Activated naive CD4-positive, alpha-beta T cell treated with anti-CD3 and anti-CD28 coated beads, Interleukin-2, amount 10 ng/mL, durations not matched to agents 7 days and 5 days (primary cell): ENCODE measurements around the gene IGSF9B.

Experiments
- CTCF ChIA-PET: fragments of 350-600 bp; sonication (Branson Sonifier 250); formaldehyde crosslinking; loops from one replicate; lab custom pipeline; 2021; ENCODE audit warnings: antibody characterized with exemption; lab: Charles Lee
- DNase-seq: peaks from one replicate; pipeline ENCODE4 v3.0.0-alpha.2; 2020
- H3K27ac Mint-ChIP-seq: one replicate; pipeline ENCODE4 v1.8.0; 2021; ENCODE audit warnings: mild to moderate bottlenecking, moderate library complexity, mixed read lengths
- H3K27me3 Mint-ChIP-seq: one replicate; pipeline ENCODE4 v1.8.0; 2021; ENCODE audit warnings: mild to moderate bottlenecking, mixed read lengths
- H3K36me3 Mint-ChIP-seq: one replicate; pipeline ENCODE4 v1.8.0; 2021; ENCODE audit warnings: mixed read lengths
- H3K4me1 Mint-ChIP-seq: one replicate; pipeline ENCODE4 v1.8.0; 2021; ENCODE audit warnings: mixed read lengths
- H3K4me3 Mint-ChIP-seq: one replicate; pipeline ENCODE4 v1.8.0; 2021; ENCODE audit warnings: mild to moderate bottlenecking, moderate library complexity, mixed read lengths
- H3K9me3 Mint-ChIP-seq: one replicate; pipeline ENCODE4 v1.8.0; 2021; ENCODE audit warnings: mixed read lengths

IGSF9B gene

DNA sequence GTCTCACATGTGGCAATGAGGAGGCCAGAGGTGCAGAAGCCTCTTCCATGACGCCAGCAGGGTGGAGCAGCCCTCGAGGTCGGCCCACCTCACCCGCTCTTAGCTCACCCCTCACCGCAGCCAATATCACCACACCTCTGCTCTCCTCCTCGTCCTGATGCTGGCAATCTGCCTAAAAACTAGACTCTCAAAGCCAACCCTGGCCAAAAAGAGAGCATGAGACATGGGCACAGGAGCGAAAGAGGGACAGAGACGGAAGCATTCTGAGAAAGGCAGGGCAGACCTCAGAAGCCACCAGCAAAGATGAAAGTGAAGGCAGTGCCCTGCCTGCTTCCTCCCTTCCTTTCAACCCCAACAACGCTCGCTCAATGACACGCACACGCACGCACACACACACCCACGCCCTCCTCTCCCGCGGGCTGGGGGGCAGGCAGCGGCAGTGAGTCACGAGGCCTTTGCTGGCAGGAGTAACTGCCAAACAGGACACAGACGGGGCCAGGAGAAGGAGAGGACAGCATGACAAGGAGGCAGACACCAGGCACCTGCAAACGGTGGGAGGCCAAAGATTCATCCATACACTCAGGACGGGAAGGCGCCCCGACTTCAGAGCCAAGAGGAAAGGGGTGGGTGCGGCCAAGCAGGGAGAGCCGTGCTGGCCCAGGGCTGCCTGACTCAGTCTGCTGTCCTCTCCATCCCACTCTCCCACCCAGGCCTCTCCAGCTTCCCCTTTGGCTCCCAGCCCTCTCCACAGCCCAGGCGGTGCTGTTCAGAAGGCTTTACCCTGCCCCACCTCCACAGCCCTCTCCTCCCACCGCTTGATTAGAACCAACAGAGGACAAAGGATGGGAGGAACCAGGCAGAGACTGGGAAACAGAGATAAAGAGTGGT lies 11.4 kb downstream of the IGSF9B start:
- Mint-ChIP-seq H3K27me3 (no peaks in the 10 kb centered on the region), H3K9me3 (peaks cover 3% of the 10 kb centered on the region), H3K4me1 (peaks cover 95% of the 10 kb centered on the region), H3K36me3 (peaks cover 66% of the 10 kb centered on the region), H3K27ac (peak overlapping the region; percentile 96), H3K4me3 (peak overlapping the region; percentile 86)
- peak; percentile 92 for DNase-seq
- CTCF ChIA-PET = interaction anchor here (0.9 to 3.4 kb wide), 4 partner anchors 10 to 103 kb away, joined by 3 to 24 read pairs (median 4); no protein-coding TSS in a partner anchor

DNA sequence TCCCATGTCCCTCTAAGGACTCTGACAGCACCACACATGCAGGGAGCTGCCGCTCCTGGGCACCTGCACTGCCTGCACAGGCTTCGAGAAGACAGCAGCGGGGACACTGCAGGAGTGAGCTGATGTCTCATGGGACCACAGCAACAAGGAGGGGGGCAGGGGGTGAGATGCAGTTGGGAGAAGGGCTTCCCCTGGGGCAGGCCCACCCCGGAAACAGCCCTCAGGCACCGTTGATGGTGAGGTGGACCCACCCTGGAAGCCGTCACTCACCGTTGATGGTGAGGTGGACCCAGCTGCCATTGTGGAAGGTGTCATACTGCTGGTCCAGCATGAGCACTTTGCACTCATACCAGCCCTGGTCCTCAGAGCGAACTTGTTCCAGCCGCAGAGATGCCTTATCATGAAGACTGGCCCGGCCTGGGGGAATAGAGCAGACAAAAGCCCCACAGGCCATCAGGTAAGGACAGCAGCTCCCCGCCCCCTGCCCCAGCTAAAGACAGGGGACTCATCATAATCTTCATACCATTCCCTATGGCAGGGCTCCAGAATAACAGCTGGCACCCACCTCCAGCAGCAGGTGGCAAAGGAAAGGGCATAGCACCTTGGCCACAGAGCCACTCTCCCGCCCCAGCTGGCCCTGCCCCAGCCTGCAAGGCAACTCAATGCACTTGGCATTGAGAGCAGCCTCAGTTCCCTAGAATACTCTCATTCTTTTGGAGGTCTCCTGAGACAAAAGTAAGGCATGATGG lies 12.6 kb downstream of the IGSF9B start:
- no peak for DNase-seq
- H3K4me3 Mint-ChIP-seq = peak overlapping the region; percentile 86
- peaks cover 3% of the 10 kb centered on the region for H3K9me3 Mint-ChIP-seq
- peak overlapping the region; percentile 96 for H3K27ac Mint-ChIP-seq
- H3K27me3 Mint-ChIP-seq = no peaks in the 10 kb centered on the region
- peaks cover 72% of the 10 kb centered on the region for H3K36me3 Mint-ChIP-seq
- peaks cover 95% of the 10 kb centered on the region for H3K4me1 Mint-ChIP-seq
- CTCF ChIA-PET = interaction anchor here (0.9 to 3.4 kb wide), 4 partner anchors 11 to 104 kb away, joined by 3 to 24 read pairs (median 5); no protein-coding TSS in a partner anchor

DNA sequence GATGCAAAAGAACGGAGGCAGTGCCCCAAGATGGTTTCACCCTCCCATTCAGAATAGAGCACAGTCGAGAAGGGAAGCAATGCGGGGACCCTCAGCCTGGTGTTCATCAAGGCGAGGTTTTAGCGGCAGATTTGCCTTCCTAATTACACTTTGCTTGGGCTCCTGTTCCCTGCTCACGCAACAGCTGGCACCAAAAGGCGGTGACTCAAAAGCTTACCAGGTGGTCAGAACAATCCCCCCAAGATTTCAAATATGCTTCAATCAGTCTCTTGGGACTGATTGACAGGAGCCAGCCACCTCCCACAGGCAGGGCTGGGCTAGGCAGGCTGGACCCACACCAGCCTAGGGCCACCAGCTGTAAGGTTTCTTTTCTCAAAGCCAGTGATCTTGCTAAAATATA lies 14.2 kb downstream of the IGSF9B start:
- Mint-ChIP-seq H3K4me1 (peaks cover 81% of the 10 kb centered on the region), H3K27me3 (no peaks in the 10 kb centered on the region), H3K27ac (peak overlapping the region; percentile 96), H3K36me3 (peaks cover 81% of the 10 kb centered on the region), H3K4me3 (peak overlapping the region; percentile 32), H3K9me3 (peaks cover 3% of the 10 kb centered on the region)
- CTCF ChIA-PET = interaction anchor here (0.7 to 3.4 kb wide), 3 partner anchors 13 to 20 kb away, joined by 3 to 24 read pairs (median 3); no protein-coding TSS in a partner anchor
- no peak for DNase-seq

DNA sequence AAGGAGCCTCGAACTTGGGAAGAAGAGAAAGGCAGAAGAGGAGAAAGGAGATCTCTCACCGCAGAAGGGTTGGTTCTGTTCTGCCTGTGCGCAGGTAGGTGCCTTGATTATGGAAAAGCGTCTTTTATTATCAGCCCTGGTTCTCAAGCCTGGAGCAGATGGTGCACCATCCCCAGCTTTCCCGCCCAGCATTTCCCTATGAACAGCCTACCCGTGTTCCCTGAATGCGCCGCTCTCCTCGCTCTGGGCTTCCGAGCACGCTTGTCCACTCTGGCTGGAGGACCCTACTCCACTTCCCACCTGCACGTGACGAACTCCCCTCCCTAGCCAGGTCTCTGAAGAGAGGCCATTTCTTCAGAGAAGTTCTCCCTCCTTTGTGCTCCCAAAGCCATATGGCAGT lies 15.2 kb downstream of the IGSF9B start:
- H3K27me3 Mint-ChIP-seq = no peaks in the 10 kb centered on the region
- no peak overlapping the region for H3K27ac Mint-ChIP-seq
- DNase-seq = no peak
- CTCF ChIA-PET = no interaction called here
- H3K4me1 Mint-ChIP-seq = peaks cover 71% of the 10 kb centered on the region
- H3K9me3 Mint-ChIP-seq = peaks cover 3% of the 10 kb centered on the region
- no peak overlapping the region for H3K4me3 Mint-ChIP-seq
- H3K36me3 Mint-ChIP-seq = peaks cover 82% of the 10 kb centered on the region

DNA sequence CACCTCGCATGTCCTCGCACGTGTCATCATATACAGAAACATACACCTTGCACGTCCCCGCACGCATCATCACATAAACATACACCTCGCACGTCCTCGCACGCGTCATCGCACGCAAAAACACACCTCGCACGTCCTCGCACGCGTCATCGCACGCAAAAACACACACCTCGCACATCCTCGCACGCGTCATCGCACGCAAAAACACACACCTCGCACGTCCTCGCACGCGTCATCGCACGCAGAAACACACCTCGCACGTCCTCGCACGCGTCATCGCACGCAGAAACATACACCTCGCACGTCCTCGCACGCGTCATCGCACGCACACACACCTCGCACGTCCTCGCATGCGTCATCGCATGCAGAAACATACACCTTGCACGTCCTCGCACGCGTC lies 16.7 kb downstream of the IGSF9B start:
- Mint-ChIP-seq H3K27ac (no peak overlapping the region), H3K27me3 (no peaks in the 10 kb centered on the region), H3K4me3 (no peak overlapping the region), H3K36me3 (peaks cover 85% of the 10 kb centered on the region), H3K4me1 (peaks cover 56% of the 10 kb centered on the region), H3K9me3 (peaks cover 3% of the 10 kb centered on the region)
- CTCF ChIA-PET = no interaction called here
- DNase-seq = no peak

DNA sequence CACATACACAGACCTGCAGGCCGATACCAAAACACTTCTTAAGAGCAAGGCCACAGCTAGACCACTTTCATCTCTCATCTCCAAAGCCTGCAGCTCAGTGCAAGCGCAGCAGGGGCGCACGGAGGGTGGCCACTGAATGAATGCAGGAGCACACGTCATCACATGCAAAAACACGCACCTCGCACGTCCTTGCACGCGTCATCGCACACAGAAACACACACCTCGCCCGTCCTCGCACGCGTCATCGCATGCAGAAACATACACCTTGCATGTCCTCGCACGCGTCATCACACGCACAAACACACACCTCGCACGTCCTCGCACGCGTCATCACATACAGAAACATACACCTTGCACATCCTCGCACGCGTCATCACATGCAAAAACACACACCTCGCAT lies 17.2 kb downstream of the IGSF9B start:
- Mint-ChIP-seq H3K4me3 (no peak overlapping the region), H3K4me1 (peaks cover 55% of the 10 kb centered on the region), H3K27me3 (no peaks in the 10 kb centered on the region), H3K36me3 (peaks cover 88% of the 10 kb centered on the region), H3K9me3 (peaks cover 3% of the 10 kb centered on the region), H3K27ac (peak overlapping the region; percentile 22)
- CTCF ChIA-PET = no interaction called here
- no peak for DNase-seq

DNA sequence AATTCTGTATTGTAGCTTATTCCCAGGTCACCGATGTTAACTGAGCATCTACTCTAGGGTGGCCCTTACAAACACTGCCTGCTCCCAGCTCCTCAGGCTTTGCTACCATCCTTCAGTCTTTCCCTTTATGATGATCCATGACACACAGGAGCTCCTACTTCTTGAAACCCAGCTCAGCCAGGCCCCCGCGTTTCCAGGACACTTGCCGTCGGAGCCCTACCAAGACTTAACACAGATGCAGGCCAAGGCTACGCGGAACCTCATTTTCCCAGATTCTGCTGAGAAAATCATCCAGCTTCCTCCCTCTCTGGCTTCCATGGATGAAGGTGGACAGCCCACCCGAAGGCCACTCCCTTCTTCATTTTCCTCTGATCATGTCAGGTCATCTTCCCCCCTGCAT lies 18.6 kb downstream of the IGSF9B start:
- Mint-ChIP-seq H3K4me1 (peaks cover 52% of the 10 kb centered on the region), H3K4me3 (no peak overlapping the region), H3K36me3 (peaks cover 88% of the 10 kb centered on the region), H3K27me3 (no peaks in the 10 kb centered on the region), H3K9me3 (peaks cover 3% of the 10 kb centered on the region), H3K27ac (peak overlapping the region; percentile 55)
- CTCF ChIA-PET = interaction anchor here (0.9 to 1.7 kb wide), 4 partner anchors 9 to 112 kb away, joined by 3 to 4 read pairs (median 4); no protein-coding TSS in a partner anchor
- no peak for DNase-seq

DNA sequence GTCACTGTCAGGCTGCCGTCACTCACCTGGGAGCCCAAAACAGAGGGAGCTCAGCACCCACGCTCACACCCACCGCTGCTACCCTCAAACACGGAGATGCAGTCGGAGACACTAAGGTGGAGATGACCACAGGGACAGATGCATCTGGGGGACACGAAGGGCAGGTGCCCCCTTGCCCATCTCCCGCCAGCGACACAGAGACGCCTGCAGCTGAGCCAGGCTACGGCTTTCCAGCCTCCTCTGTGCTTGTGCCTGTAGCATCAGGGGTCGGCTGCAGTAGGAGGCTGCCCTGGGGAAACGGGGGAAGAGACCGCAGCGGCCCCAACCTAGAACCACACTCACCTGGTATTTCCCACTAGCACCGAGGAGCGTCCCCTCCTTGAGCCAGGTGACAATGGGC lies 19.3 kb downstream of the IGSF9B start:
- H3K9me3 Mint-ChIP-seq = peaks cover 3% of the 10 kb centered on the region
- H3K4me3 Mint-ChIP-seq = no peak overlapping the region
- H3K36me3 Mint-ChIP-seq = peaks cover 83% of the 10 kb centered on the region
- no peaks in the 10 kb centered on the region for H3K27me3 Mint-ChIP-seq
- peaks cover 49% of the 10 kb centered on the region for H3K4me1 Mint-ChIP-seq
- H3K27ac Mint-ChIP-seq = no peak overlapping the region
- no peak for DNase-seq
- CTCF ChIA-PET = interaction anchor here (1.0 to 1.7 kb wide), 3 partner anchors 10 to 113 kb away, joined by 3 to 4 read pairs (median 3); no protein-coding TSS in a partner anchor

DNA sequence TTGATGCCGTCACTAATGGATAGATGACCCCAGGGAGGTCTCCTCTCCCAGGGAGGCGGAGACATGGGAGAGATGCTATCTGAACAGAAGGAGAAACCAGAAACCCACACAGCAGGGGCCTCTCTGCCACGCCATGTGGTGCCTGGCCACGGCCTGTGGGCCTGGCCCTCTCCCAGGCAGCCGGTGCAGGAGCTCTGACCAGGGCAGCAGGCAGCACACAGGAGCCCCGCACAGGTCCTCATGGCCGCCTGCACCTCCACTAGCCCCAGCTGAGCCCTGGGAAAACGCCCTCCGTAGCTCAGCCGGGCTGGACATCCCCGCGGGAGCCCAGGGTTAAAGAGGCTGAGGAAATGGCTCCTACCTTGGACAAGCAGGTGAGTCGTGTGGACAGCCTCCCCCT lies 19.8 kb downstream of the IGSF9B start:
- peak overlapping the region; percentile 28 for H3K27ac Mint-ChIP-seq
- H3K36me3 Mint-ChIP-seq = peaks cover 81% of the 10 kb centered on the region
- peaks cover 3% of the 10 kb centered on the region for H3K9me3 Mint-ChIP-seq
- no peaks in the 10 kb centered on the region for H3K27me3 Mint-ChIP-seq
- no peak overlapping the region for H3K4me3 Mint-ChIP-seq
- no peak for DNase-seq
- CTCF ChIA-PET = interaction anchor here (1.3 to 1.5 kb wide), 2 partner anchors 10 to 97 kb away, joined by 3 to 5 read pairs; no protein-coding TSS in a partner anchor
- peaks cover 47% of the 10 kb centered on the region for H3K4me1 Mint-ChIP-seq

DNA sequence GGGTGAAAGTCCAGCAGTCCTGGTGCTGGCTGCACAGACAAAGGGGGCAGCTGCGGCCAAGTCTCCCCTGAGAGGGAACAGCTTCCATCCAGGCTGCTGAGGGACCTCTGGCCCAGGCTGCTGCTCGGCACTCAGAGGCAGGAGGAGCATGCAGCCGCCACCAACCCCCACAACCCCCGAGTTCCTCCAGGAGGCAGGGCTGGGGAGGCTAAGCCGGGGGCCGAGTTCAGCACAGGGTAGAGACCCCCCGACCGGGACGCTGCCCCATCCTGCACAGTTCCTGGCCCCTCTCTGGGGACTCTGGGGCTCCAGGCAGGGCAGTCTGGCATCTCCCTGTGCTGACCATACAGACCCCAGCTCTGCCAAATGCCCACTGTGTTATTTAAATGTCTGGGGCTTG lies 20.2 kb downstream of the IGSF9B start:
- Mint-ChIP-seq H3K9me3 (peaks cover 3% of the 10 kb centered on the region), H3K36me3 (peaks cover 80% of the 10 kb centered on the region), H3K4me1 (peaks cover 45% of the 10 kb centered on the region), H3K27me3 (no peaks in the 10 kb centered on the region), H3K27ac (peak overlapping the region; percentile 28), H3K4me3 (no peak overlapping the region)
- no peak for DNase-seq
- CTCF ChIA-PET = interaction anchor here (1.3 kb wide), 1 partner anchor 10 kb away, joined by 5 read pairs; no protein-coding TSS in a partner anchor

DNA sequence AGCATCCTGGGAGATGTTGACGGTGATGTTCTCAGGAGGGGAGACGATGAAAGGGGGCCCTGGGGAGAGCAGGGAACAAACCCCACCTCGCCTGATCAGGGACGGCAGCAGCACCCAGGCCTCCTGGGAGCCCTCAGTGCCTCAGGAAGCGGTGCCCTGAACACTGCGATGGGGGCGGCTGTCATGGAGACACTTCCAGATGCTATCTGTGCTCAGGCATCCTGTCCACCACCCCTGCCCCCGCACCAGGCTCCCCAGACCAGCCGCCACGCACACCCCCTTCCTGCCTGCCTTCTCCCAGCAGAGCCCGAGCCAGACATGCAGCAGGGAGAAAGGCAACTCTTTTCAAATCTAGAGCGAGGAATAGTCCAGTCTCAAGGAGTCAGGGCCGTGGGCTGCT lies 20.6 kb downstream of the IGSF9B start:
- CTCF ChIA-PET = interaction anchor here (1.3 kb wide), 1 partner anchor 11 kb away, joined by 5 read pairs; no protein-coding TSS in a partner anchor
- Mint-ChIP-seq H3K27me3 (no peaks in the 10 kb centered on the region), H3K9me3 (peaks cover 3% of the 10 kb centered on the region), H3K36me3 (peaks cover 75% of the 10 kb centered on the region), H3K27ac (no peak overlapping the region), H3K4me3 (no peak overlapping the region), H3K4me1 (peaks cover 46% of the 10 kb centered on the region)
- DNase-seq = no peak

DNA sequence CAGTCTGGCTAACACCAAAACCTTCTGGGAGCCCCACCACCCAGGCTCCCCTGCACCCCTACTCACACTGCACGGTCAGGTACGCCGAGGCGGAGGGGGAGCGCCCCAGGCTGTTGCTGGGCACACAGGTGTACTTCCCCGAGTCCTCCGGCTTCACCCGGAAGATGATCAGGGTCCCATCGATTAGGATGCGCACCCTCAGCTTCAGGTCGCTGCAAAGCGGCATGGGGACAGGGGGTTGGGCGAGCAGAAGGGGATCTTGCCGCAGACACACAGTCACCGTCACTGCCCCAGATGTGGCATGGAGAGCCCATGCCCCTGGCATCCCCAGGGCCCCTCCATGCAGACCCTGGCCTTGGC lies 21.2 kb downstream of the IGSF9B start:
- H3K4me1 Mint-ChIP-seq = peaks cover 51% of the 10 kb centered on the region
- H3K4me3 Mint-ChIP-seq = no peak overlapping the region
- CTCF ChIA-PET = no interaction called here
- peaks cover 73% of the 10 kb centered on the region for H3K36me3 Mint-ChIP-seq
- peaks cover 2% of the 10 kb centered on the region for H3K9me3 Mint-ChIP-seq
- peak overlapping the region; percentile 49 for H3K27ac Mint-ChIP-seq
- no peak for DNase-seq
- H3K27me3 Mint-ChIP-seq = no peaks in the 10 kb centered on the region

DNA sequence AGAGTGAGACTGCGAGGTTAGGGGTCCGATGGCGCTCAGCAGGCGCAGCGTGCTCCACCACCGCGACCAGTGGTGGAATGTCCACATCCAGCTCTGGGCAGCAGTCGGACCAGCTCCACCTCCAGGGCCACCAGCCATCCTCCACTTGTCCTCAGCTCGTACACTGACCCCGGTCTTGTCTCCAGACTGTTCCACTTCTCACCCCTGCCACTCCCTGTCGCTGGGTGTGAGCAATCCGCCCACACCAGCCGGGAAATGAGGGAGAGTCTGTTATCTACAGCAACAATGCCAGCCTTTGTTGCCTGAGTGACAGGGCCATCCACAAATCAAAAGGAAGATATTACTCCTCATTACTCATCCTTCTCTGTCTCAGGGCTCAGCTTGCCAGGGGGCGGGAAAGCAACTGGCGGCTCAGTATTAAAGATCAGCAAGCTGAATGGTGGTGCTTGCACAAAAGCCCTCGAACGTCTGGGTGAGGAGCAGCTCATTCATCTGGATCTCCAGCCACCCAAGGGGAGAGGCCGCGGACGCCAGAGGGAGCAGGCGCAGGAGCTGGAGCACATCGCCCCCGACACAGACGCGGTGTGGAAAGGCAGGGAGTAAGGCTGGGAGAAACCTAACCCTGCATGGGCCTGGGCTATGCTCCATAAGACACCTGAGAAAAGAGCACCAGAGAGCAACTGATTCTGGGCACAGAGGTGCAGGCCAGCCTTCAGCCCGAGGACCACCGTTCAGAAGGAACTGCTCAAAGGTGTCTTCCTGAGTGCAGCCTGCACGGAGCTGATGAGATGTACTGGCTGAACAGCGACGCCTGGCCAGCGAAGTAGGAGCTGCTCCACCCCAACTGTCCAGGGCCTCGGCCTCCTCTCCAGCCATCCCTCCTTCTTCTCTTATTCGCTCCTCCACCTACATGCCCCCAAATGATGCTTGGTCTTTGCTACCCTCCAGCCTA lies 21.9 kb downstream of the IGSF9B start:
- DNase-seq = no peak

More for the DNA sequence above, 21.9 kb downstream of the IGSF9B start:
- no peak overlapping the region for H3K4me3 Mint-ChIP-seq
- CTCF ChIA-PET = no interaction called here
- H3K27me3 Mint-ChIP-seq = no peaks in the 10 kb centered on the region
- H3K9me3 Mint-ChIP-seq = no peaks in the 10 kb centered on the region
- H3K27ac Mint-ChIP-seq = peak overlapping the region; percentile 69
- peaks cover 51% of the 10 kb centered on the region for H3K4me1 Mint-ChIP-seq
- H3K36me3 Mint-ChIP-seq = peaks cover 72% of the 10 kb centered on the region
